Fibroblast of pulmonary artery (primary cell): ENCODE data around the gene CRYBG1.
"Not testable (repeated sequence)": the region's sequence is repeated elsewhere in the genome, so short reads cannot be mapped to it uniquely, and the experiment has no call there.

Experiments used
- DNase-seq: peaks from one replicate; pipeline ENCODE4 v3.0.0-alpha.2; 2010; ENCODE audit warnings: low read depth
- H3K4me3 ChIP-seq: replicated peaks from 2 replicates; pipeline ENCODE4 v1.5.1; 2011; ENCODE audit warnings: low read depth, mild to moderate bottlenecking, control low read depth, low read length, moderate library complexity
- TF ChIP-seq, protein P1 (sequence below): IDR thresholded peaks from 2 replicates; pipeline ENCODE4 v1.5.1; 2011; ENCODE audit warnings: mild to moderate bottlenecking, control low read depth, low read length, inconsistent platforms; ENCODE audit errors: missing control alignments

CRYBG1 gene

DNA sequence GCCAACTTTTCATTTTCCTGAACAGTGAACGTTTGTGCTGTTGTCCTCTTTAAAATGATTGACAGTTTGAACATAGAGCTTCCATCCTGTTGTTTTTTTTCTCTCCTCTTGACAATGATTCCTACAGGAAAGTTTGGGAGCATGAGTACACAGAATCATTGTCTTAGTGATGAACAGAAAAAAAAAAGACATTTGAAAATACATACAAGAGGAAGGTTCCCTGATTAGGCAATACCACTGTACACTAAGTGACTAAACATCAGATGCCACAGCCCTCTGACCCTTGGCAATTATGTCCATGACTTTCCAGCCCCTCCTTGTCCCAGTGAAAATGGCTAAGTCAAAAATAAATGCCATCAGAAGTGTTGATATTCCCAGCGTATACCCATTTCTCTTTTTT, 197.3 kb downstream of the CRYBG1 start:
- H3K4me3 ChIP-seq = no peak overlapping the region
- TF ChIP-seq, protein P1, sequence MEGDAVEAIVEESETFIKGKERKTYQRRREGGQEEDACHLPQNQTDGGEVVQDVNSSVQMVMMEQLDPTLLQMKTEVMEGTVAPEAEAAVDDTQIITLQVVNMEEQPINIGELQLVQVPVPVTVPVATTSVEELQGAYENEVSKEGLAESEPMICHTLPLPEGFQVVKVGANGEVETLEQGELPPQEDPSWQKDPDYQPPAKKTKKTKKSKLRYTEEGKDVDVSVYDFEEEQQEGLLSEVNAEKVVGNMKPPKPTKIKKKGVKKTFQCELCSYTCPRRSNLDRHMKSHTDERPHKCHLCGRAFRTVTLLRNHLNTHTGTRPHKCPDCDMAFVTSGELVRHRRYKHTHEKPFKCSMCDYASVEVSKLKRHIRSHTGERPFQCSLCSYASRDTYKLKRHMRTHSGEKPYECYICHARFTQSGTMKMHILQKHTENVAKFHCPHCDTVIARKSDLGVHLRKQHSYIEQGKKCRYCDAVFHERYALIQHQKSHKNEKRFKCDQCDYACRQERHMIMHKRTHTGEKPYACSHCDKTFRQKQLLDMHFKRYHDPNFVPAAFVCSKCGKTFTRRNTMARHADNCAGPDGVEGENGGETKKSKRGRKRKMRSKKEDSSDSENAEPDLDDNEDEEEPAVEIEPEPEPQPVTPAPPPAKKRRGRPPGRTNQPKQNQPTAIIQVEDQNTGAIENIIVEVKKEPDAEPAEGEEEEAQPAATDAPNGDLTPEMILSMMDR = no peak
- peak; percentile 22 for DNase-seq

DNA sequence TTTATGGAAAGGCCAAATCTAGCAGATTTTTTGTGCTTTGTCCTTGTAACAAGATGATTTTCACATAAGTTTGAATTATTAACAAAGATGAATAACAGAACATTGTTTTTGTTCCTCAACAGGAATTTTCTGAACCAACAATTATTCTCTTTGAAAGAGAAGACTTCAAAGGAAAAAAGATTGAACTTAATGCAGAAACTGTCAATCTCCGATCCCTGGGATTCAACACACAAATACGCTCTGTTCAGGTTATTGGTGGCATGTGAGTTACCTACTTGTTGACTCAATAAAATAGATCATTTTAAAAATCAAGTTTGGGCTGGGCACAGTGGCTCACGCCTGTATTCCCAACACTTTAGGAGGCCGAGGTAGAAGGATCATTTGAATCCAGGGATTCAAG, 197.8 kb downstream of the CRYBG1 start:
- DNase-seq = no peak
- H3K4me3 ChIP-seq = no peak overlapping the region
- TF ChIP-seq, protein P1 = no peak

DNA sequence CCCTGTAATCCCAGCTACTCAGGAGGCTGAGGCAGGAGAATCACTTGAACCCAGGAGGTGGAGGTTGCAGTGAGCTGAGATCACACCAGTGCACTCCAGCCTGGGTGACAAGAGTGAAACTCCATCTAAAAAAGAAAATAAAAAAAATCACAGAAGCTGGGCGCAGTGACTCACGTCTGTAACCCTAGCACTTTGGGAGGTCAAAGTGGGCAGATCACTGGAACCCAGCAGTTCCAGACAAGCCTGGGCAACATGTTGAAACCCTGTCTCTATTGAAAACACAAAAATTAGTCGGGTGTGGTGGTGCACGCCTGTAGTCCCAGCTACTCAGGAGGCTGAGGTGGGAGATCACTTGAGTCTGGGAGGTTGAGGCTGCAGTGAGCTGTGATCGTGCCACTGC, 199.1 kb downstream of the CRYBG1 start:
- DNase-seq = not testable (repeated sequence)

GRCh38 chr6:106560996-106561685, 200.6 kb downstream of the CRYBG1 start:
- DNase-seq = peak; percentile 61
- TF ChIP-seq, protein P1 = no peak
- no peak overlapping the region for H3K4me3 ChIP-seq

More for the DNA sequence above, 199.1 kb downstream of the CRYBG1 start:
- not testable (repeated sequence) for H3K4me3 ChIP-seq

- H3K4me3 ChIP-seq = no peak overlapping the region
- DNase-seq = no peak
- TF ChIP-seq, protein P1 = no peak
Measured at GRCh38 chr6:106561686-106562405, 201.3 kb downstream of the CRYBG1 start.

- DNase-seq = no peak
- TF ChIP-seq, protein P1 = no peak
- H3K4me3 ChIP-seq = no peak overlapping the region
Measured at GRCh38 chr6:106563614-106564013, 203.1 kb downstream of the CRYBG1 start.

GRCh38 chr6:106564476-106564875, 204.0 kb downstream of the CRYBG1 start:
- no peak for DNase-seq
- TF ChIP-seq, protein P1 = no peak
- no peak overlapping the region for H3K4me3 ChIP-seq
